K562 (cell line): ENCODE data around the gene SLC25A53. TPM values are rescaled to one million over a fixed set of nuclear protein-coding genes. Genes with fewer than 3 reads are reported as not detected.
A peak's percentile ranks its signal among the peaks of the same experiment; 100 is the strongest.

Source experiments
- ARHGAP35 ChIP-seq: fragments of 450-650 bp; IDR thresholded peaks from 2 replicates; pipeline ENCODE4 v1.6.1; 2018; ENCODE audit not compliant: partially characterized antibody
- ARID1B ChIP-seq: fragments of 450-650 bp; IDR thresholded peaks from 2 replicates; pipeline ENCODE4 v1.6.1; 2016; ENCODE audit warnings: antibody characterized with exemption, mild to moderate bottlenecking, inconsistent platforms
- ATF1 ChIP-seq, 2 experiments: fragments of 450-650 bp in 1 of 2; IDR thresholded peaks; 2 replicates each; pipeline ENCODE4 v1.6.1; 2016; ENCODE audit warnings: missing compliant biosample characterization in 1 of 2, missing genetic modification characterization in 1 of 2
- CBX5 ChIP-seq: IDR thresholded peaks from 2 replicates; pipeline ENCODE4 v1.6.1; 2014; ENCODE audit warnings: low read depth, borderline replicate concordance
- CC2D1A ChIP-seq: fragments of 450-650 bp; IDR thresholded peaks from 2 replicates; pipeline ENCODE4 v1.6.1; 2017; ENCODE audit warnings: mild to moderate bottlenecking
- CHD4 ChIP-seq: fragments of 200-600 bp; sonication (generic); IDR thresholded peaks from 3 replicates; pipeline ENCODE4 v1.6.1; 2012; ENCODE audit warnings: low read depth, mild to moderate bottlenecking, mixed read lengths, low read length, inconsistent platforms; ENCODE audit not compliant: insufficient read depth, insufficient replicate concordance, poor library complexity, severe bottlenecking
- ERF ChIP-seq: fragments of 450-650 bp; formaldehyde crosslinking; IDR thresholded peaks from 2 replicates; pipeline ENCODE4 v1.4.0; 2020; ENCODE audit warnings: mild to moderate bottlenecking, mixed read lengths
- GTF2F1 ChIP-seq: IDR thresholded peaks from 2 replicates; pipeline ENCODE4 v1.6.1; 2011; ENCODE audit warnings: low read depth, low read length, improper control_type of control experiment
- KAT8 ChIP-seq: fragments of 450-650 bp; IDR thresholded peaks from 2 replicates; pipeline ENCODE4 v1.6.1; 2016; ENCODE audit warnings: low read depth, mild to moderate bottlenecking
- MCM2 ChIP-seq: fragments of 450-650 bp; IDR thresholded peaks from 2 replicates; pipeline ENCODE4 v1.6.1; 2017; ENCODE audit warnings: low read depth, mild to moderate bottlenecking
- RREB1 ChIP-seq: fragments of 250-450 bp; sonication (Bioruptor Pico); IDR thresholded peaks from 2 replicates; pipeline ENCODE4 v1.4.0; 2020
- SIN3A ChIP-seq, 2 experiments: fragments of 150-350 bp in 1 of 2; IDR thresholded peaks; 2 replicates each; pipeline ENCODE4 v1.6.1; 2011 to 2016; ENCODE audit warnings: borderline replicate concordance in 2 of 2, low read depth in 2 of 2, low read length in 2 of 2, mild to moderate bottlenecking in 2 of 2, moderate library complexity in 2 of 2; ENCODE audit not compliant: control insufficient read depth in 1 of 2
- SMARCC2 ChIP-seq: fragments of 450-650 bp; IDR thresholded peaks from 2 replicates; pipeline ENCODE4 v1.6.1; 2017; ENCODE audit warnings: antibody characterized with exemption, moderate library complexity, mild to moderate bottlenecking, low read depth
- STAT5B ChIP-seq: fragments of 250-450 bp; sonication (Bioruptor Pico); IDR thresholded peaks from 2 replicates; pipeline ENCODE4 v1.8.0; 2021; ENCODE audit warnings: mild to moderate bottlenecking, inconsistent platforms
- ZKSCAN1 ChIP-seq: fragments of 150-350 bp; IDR thresholded peaks from 2 replicates; pipeline ENCODE4 v1.6.1; 2016; ENCODE audit warnings: low read depth, low read length
- ZNF217 ChIP-seq: sonication (generic); formaldehyde crosslinking; IDR thresholded peaks from 2 replicates; pipeline ENCODE4 v1.8.0; 2022; ENCODE audit warnings: mild to moderate bottlenecking, missing genetic modification reagents
- ZNF395 ChIP-seq: fragments of 200-800 bp; sonication (Bioruptor generic); IDR thresholded peaks from 2 replicates; pipeline ENCODE4 v1.6.1; 2017; ENCODE audit warnings: missing genetic modification characterization, missing compliant biosample characterization
- polyA plus RNA-seq, 8 experiments: library from polyadenylated mRNA; depleted of rRNA in 4 of 8; stranded (reverse) in 5 of 8; unstranded in 3 of 8; fragments of >200 nt; fragmentation: Nextera tagmentation in 2 of 8; fragmentation: Illumina TruSeq in 1 of 8; extraction: Ambion mirVana in 2 of 8; extraction: Trizol in 1 of 8; gene quantifications; 2 replicates each; pipeline versions ENCODE4 v1.2.1 to v1.2.3, GENCODE V29; 2011 to 2014; ENCODE audit warnings: inconsistent platforms in 1 of 8, missing spikeins in 1 of 8
- total RNA-seq, 7 experiments: library from RNA; depleted of rRNA in 6 of 7; stranded (reverse); fragments of >200 nt in 6 of 7; fragmentation: Illumina TruSeq in 2 of 7; extraction: Trizol in 2 of 7; gene quantifications; 2 replicates each; pipeline versions ENCODE4 v1.2.1 to v1.2.3, GENCODE V29; 2011 to 2021; ENCODE audit warnings: low replicate concordance in 1 of 7
- TF ChIP-seq, protein P1 (sequence below): fragments of 450-650 bp; IDR thresholded peaks from 2 replicates; pipeline ENCODE4 v1.6.1; 2016; ENCODE audit warnings: antibody characterized with exemption

Gene SLC25A53
- total and polyA plus RNA-seq, 9 of the 15 experiments (the other 6 are each of a cell fraction or from before 2014, with no cell fraction given): 2.4 to 8.6 (median 5.6) TPM

DNA sequence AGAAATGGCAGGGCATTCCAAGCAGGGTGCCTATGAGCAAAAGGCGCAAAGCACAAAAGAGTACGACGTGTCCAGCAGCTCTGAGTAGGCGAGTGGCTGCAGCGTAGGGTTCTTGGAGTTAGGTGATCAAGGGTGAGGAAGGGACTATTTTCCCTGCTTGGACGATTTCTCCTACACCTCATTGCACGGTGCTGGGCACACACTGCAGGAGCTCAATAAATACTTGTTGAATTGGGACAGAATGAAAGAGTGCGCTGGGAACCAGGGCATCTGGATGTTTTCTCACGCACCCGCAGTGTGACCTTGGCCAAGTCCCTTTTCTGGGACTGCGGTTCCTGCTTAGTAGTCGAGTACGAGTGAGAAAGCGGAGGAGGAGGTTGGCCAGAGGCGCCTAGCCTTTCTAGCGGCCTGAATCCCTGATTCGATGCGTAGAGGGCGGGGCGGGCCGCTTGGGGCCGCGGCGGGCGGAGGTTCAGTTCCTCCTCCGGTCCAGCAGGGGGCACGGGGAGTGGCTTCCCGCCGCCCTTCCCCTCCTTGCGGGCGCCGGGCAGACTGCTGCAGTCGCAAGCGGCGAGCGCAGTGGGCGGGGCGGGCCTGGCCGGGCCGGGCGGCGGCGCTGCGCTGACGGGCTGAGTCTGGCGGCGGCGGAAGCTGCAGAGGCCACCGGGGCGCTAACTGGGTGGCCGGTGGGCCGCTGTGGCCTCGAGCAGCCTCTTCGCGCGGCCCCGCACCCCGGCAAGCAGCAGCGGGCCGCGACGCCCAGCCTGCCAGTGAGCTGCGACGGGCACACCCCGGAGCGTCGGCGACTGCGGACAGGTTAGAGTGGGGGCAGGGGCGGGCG, 9.3 kb upstream of the SLC25A53 start, which contains the start of gene FAM199X (continued):
- no peak for TF ChIP-seq ARID1B
- TF ChIP-seq, protein P1, sequence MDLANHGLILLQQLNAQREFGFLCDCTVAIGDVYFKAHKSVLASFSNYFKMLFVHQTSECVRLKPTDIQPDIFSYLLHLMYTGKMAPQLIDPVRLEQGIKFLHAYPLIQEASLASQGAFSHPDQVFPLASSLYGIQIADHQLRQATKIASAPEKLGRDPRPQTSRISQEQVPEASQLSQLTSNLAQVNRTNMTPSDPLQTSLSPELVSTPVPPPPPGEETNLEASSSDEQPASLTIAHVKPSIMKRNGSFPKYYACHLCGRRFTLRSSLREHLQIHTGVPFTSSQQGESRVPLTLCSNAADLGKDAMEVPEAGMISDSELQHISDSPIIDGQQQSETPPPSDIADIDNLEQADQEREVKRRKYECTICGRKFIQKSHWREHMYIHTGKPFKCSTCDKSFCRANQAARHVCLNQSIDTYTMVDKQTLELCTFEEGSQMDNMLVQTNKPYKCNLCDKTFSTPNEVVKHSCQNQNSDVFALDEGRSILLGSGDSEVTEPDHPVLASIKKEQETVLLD: no peak
- no peak for TF ChIP-seq CBX5
- TF ChIP-seq KAT8: no peak
- no peak for TF ChIP-seq GTF2F1
- no peak for TF ChIP-seq SMARCC2
- TF ChIP-seq ZKSCAN1: no peak
- TF ChIP-seq ZNF217 (CRISPR knock-in tag): no peak
- no peak for TF ChIP-seq ERF (CRISPR knock-in tag)
- no peak for TF ChIP-seq RREB1 (CRISPR knock-in tag)
- no peak for TF ChIP-seq CC2D1A
- no peak for TF ChIP-seq CHD4
- TF ChIP-seq STAT5B (CRISPR knock-in tag): no peak
- TF ChIP-seq ARHGAP35: no peak
- no peak for TF ChIP-seq MCM2
- TF ChIP-seq SIN3A (IDR thresholded peaks at IDR 0.05; ENCODE audit: borderline replicate concordance in 2 of 2, control insufficient read depth in 1 of 2, low read depth in 2 of 2, low read length in 2 of 2): peak in 1 of 2 experiments; percentile 22; a peak in 1 of 4 replicates
- TF ChIP-seq ZNF395: no peak
- TF ChIP-seq ATF1 (CRISPR knock-in tag; IDR thresholded peaks at IDR 0.05): no peak
- TF ChIP-seq ATF1 (tag; IDR thresholded peaks at IDR 0.05): peak; percentile 63
